SK-N-SH treated with all-trans-retinoic acid at 6 μM for 48 hours (cell line): Measurements from ENCODE around the gene SCGB2B2.

Experiments
- ATAC-seq: fragments of 200-7000 bp; cut with Tn5 transposase; 3 replicates; pipeline ENCODE4 v1.9.1; 2020; ENCODE audit warnings: mild to moderate bottlenecking, moderate library complexity
- ARNTL ChIP-seq: fragments of 450-650 bp; formaldehyde crosslinking; IDR thresholded peaks from 2 replicates; pipeline ENCODE4 v1.5.0; 2020; ENCODE audit warnings: low read depth, mild to moderate bottlenecking, moderate library complexity, borderline replicate concordance
- BACH2 ChIP-seq: fragments of 250-450 bp; sonication (Bioruptor Pico); IDR thresholded peaks from 2 replicates; pipeline ENCODE4 v1.9.0; 2021; ENCODE audit warnings: mild to moderate bottlenecking, borderline replicate concordance
- CSDC2 ChIP-seq: fragments of 250-450 bp; sonication (Bioruptor Pico); IDR thresholded peaks from 2 replicates; pipeline ENCODE4 v1.5.0; 2020; ENCODE audit warnings: mild to moderate bottlenecking, moderate library complexity
- GLIS3 ChIP-seq: fragments of 250-450 bp; sonication (Bioruptor Pico); IDR thresholded peaks from 2 replicates; pipeline ENCODE4 v1.5.0; 2020; ENCODE audit warnings: mild to moderate bottlenecking, moderate library complexity
- ISL1 ChIP-seq: fragments of 250-450 bp; sonication (Bioruptor Pico); IDR thresholded peaks from 2 replicates; pipeline ENCODE4 v2.1.2; 2022; ENCODE audit warnings: mild to moderate bottlenecking, moderate library complexity
- OSR1 ChIP-seq: fragments of 250-450 bp; sonication (Bioruptor Pico); IDR thresholded peaks from 2 replicates; pipeline ENCODE4 v1.8.0; 2022; ENCODE audit warnings: moderate library complexity, mild to moderate bottlenecking, inconsistent platforms
- PPARA ChIP-seq: fragments of 250-450 bp; sonication (Bioruptor Pico); IDR thresholded peaks from 2 replicates; pipeline ENCODE4 v1.5.0; 2020; ENCODE audit warnings: mild to moderate bottlenecking, borderline replicate concordance
- RARB ChIP-seq: fragments of 250-450 bp; sonication (Bioruptor Pico); IDR thresholded peaks from 2 replicates; pipeline ENCODE4 v1.8.0; 2021; ENCODE audit warnings: mild to moderate bottlenecking, moderate library complexity
- SNAI2 ChIP-seq: fragments of 250-450 bp; sonication (Bioruptor Pico); IDR thresholded peaks from 2 replicates; pipeline ENCODE4 v1.5.0; 2020; ENCODE audit warnings: mild to moderate bottlenecking, moderate library complexity
- TOX ChIP-seq: fragments of 250-450 bp; sonication (Bioruptor Pico); IDR thresholded peaks from 2 replicates; pipeline ENCODE4 v1.8.0; 2021; ENCODE audit warnings: mild to moderate bottlenecking, moderate library complexity, borderline replicate concordance
- ZC3H10 ChIP-seq: fragments of 250-450 bp; sonication (Bioruptor Pico); IDR thresholded peaks from 2 replicates; pipeline ENCODE4 v1.5.1; 2021; ENCODE audit warnings: mild to moderate bottlenecking, moderate library complexity
- ZFP3 ChIP-seq: fragments of 250-450 bp; sonication (Bioruptor Pico); IDR thresholded peaks from 2 replicates; pipeline ENCODE4 v1.5.0; 2020; ENCODE audit warnings: mild to moderate bottlenecking, moderate library complexity
- ZFP30 ChIP-seq: fragments of 450-650 bp; formaldehyde crosslinking; IDR thresholded peaks from 2 replicates; pipeline ENCODE4 v1.5.0; 2022; ENCODE audit warnings: mild to moderate bottlenecking, moderate library complexity
- ZNF70 ChIP-seq: fragments of 450-650 bp; formaldehyde crosslinking; IDR thresholded peaks from 2 replicates; pipeline ENCODE4 v1.5.0; 2020; ENCODE audit warnings: mild to moderate bottlenecking, moderate library complexity
- ZNF8 ChIP-seq: fragments of 450-650 bp; formaldehyde crosslinking; IDR thresholded peaks from 2 replicates; pipeline ENCODE4 v1.5.0; 2020; ENCODE audit warnings: mild to moderate bottlenecking, moderate library complexity
- TF ChIP-seq, protein P1 (sequence below): fragments of 250-450 bp; sonication (Bioruptor Pico); IDR thresholded peaks from 2 replicates; pipeline ENCODE4 v1.8.0; 2021; ENCODE audit warnings: low read depth, mild to moderate bottlenecking, moderate library complexity, borderline replicate concordance
- TF ChIP-seq, protein P2 (sequence below): fragments of 250-450 bp; sonication (Bioruptor Pico); IDR thresholded peaks from 2 replicates; pipeline ENCODE4 v1.8.0; 2020; ENCODE audit warnings: mild to moderate bottlenecking, moderate library complexity, borderline replicate concordance
- TF ChIP-seq, protein P3 (sequence below): fragments of 250-450 bp; sonication (Bioruptor Pico); IDR thresholded peaks from 2 replicates; pipeline ENCODE4 v1.5.0; 2020; ENCODE audit warnings: mild to moderate bottlenecking, moderate library complexity
- TF ChIP-seq, protein P4 (sequence below): fragments of 250-450 bp; sonication (Bioruptor Pico); IDR thresholded peaks from 2 replicates; pipeline ENCODE4 v1.5.1; 2021; ENCODE audit warnings: mild to moderate bottlenecking, moderate library complexity
- TF ChIP-seq, protein P5 (sequence below): fragments of 250-450 bp; sonication (Bioruptor Pico); IDR thresholded peaks from 2 replicates; pipeline ENCODE4 v1.5.1; 2020; ENCODE audit warnings: low read depth, mild to moderate bottlenecking, moderate library complexity

The SCGB2B2 gene

DNA sequence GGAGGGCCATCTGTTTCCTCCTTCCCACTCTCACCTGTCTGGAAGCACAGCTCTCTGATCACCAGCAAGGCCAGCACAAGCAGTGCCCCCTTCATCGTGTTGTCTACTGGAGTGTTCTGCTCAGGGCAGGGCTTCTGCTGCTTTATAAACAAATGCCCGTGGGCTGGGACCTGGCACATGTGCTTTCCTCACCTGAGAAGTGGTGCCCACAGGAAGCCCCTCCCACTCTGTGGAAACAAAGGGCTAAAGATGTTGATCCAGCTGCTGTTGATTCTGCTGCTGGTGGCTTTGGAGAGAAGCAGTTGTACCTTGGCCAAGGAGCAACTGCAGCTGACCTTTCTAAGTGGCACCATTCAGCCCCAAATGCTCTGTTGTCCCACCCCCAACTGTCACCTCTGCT is 30.7 kb upstream of the SCGB2B2 start:
- TF ChIP-seq ZC3H10 (CRISPR knock-in tag) (no peak), PPARA (no peak), OSR1 (CRISPR knock-in tag) (no peak), GLIS3 (no peak), ISL1 (CRISPR knock-in tag) (no peak), BACH2 (CRISPR knock-in tag) (no peak), RARB (CRISPR knock-in tag) (no peak), ZFP30 (CRISPR knock-in tag) (no peak), ZFP3 (no peak)
- TF ChIP-seq, protein P1, sequence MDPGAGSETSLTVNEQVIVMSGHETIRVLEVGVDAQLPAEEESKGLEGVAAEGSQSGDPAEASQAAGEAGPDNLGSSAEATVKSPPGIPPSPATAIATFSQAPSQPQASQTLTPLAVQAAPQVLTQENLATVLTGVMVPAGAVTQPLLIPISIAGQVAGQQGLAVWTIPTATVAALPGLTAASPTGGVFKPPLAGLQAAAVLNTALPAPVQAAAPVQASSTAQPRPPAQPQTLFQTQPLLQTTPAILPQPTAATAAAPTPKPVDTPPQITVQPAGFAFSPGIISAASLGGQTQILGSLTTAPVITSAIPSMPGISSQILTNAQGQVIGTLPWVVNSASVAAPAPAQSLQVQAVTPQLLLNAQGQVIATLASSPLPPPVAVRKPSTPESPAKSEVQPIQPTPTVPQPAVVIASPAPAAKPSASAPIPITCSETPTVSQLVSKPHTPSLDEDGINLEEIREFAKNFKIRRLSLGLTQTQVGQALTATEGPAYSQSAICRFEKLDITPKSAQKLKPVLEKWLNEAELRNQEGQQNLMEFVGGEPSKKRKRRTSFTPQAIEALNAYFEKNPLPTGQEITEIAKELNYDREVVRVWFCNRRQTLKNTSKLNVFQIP (CRISPR knock-in tag), result no peak
- TF ChIP-seq, protein P2, sequence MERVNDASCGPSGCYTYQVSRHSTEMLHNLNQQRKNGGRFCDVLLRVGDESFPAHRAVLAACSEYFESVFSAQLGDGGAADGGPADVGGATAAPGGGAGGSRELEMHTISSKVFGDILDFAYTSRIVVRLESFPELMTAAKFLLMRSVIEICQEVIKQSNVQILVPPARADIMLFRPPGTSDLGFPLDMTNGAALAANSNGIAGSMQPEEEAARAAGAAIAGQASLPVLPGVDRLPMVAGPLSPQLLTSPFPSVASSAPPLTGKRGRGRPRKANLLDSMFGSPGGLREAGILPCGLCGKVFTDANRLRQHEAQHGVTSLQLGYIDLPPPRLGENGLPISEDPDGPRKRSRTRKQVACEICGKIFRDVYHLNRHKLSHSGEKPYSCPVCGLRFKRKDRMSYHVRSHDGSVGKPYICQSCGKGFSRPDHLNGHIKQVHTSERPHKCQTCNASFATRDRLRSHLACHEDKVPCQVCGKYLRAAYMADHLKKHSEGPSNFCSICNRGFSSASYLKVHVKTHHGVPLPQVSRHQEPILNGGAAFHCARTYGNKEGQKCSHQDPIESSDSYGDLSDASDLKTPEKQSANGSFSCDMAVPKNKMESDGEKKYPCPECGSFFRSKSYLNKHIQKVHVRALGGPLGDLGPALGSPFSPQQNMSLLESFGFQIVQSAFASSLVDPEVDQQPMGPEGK (CRISPR knock-in tag), result no peak
- ATAC-seq, result no peak

DNA sequence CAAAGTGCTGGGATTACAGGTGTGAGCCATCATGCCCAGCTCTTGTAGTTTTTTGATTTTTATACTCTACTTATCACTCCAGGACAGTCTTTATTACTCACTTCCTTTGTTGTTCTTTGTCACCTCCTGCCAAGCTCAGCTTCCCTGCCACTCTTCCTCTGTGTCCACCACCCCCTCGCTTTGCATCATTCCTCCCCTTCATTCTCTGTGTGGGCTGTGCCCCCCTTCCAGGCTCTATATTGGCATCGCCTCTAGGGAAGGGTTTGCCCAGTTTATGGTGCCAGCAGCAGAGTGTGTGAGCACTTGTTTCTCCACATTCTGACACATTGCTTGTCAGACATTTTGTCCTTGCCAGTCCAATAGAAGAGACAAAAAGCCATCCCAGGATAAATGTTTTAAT is 15.6 kb upstream of the SCGB2B2 start:
- no peak for TF ChIP-seq ZNF70 (CRISPR knock-in tag)
- no peak for TF ChIP-seq BACH2 (CRISPR knock-in tag)
- TF ChIP-seq ZFP3, result no peak
- no peak for TF ChIP-seq RARB (CRISPR knock-in tag)
- TF ChIP-seq, protein P3, sequence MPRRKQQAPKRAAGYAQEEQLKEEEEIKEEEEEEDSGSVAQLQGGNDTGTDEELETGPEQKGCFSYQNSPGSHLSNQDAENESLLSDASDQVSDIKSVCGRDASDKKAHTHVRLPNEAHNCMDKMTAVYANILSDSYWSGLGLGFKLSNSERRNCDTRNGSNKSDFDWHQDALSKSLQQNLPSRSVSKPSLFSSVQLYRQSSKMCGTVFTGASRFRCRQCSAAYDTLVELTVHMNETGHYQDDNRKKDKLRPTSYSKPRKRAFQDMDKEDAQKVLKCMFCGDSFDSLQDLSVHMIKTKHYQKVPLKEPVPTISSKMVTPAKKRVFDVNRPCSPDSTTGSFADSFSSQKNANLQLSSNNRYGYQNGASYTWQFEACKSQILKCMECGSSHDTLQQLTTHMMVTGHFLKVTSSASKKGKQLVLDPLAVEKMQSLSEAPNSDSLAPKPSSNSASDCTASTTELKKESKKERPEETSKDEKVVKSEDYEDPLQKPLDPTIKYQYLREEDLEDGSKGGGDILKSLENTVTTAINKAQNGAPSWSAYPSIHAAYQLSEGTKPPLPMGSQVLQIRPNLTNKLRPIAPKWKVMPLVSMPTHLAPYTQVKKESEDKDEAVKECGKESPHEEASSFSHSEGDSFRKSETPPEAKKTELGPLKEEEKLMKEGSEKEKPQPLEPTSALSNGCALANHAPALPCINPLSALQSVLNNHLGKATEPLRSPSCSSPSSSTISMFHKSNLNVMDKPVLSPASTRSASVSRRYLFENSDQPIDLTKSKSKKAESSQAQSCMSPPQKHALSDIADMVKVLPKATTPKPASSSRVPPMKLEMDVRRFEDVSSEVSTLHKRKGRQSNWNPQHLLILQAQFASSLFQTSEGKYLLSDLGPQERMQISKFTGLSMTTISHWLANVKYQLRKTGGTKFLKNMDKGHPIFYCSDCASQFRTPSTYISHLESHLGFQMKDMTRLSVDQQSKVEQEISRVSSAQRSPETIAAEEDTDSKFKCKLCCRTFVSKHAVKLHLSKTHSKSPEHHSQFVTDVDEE (CRISPR knock-in tag), result no peak
- no peak for ATAC-seq

DNA sequence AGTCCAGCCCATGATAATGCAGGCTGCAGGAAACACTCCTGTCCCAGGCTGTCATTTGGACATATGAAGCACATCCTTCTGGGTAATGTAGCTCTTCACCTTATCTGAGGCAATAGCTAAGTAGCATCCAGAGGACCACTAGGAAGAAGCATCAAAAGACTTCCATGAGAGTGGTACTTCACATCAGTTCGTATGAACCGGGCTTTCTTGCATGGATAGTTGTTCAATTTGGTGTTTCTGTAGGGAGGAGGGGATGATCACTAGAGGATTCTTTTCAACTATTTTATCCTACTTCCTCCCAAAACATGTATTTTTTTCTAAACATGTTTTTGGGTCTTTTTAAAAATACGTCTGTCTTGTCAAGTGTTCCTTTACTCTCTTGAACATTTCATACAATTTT is 13.4 kb upstream of the SCGB2B2 start:
- no peak for ATAC-seq
- TF ChIP-seq GLIS3 (no peak), RARB (CRISPR knock-in tag) (no peak), ZNF8 (CRISPR knock-in tag) (no peak), ZFP3 (no peak), TOX (CRISPR knock-in tag) (no peak), SNAI2 (CRISPR knock-in tag) (no peak)
- TF ChIP-seq, protein P4, sequence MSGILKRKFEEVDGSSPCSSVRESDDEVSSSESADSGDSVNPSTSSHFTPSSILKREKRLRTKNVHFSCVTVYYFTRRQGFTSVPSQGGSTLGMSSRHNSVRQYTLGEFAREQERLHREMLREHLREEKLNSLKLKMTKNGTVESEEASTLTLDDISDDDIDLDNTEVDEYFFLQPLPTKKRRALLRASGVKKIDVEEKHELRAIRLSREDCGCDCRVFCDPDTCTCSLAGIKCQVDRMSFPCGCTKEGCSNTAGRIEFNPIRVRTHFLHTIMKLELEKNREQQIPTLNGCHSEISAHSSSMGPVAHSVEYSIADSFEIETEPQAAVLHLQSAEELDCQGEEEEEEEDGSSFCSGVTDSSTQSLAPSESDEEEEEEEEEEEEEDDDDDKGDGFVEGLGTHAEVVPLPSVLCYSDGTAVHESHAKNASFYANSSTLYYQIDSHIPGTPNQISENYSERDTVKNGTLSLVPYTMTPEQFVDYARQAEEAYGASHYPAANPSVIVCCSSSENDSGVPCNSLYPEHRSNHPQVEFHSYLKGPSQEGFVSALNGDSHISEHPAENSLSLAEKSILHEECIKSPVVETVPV (CRISPR knock-in tag), result no peak

DNA sequence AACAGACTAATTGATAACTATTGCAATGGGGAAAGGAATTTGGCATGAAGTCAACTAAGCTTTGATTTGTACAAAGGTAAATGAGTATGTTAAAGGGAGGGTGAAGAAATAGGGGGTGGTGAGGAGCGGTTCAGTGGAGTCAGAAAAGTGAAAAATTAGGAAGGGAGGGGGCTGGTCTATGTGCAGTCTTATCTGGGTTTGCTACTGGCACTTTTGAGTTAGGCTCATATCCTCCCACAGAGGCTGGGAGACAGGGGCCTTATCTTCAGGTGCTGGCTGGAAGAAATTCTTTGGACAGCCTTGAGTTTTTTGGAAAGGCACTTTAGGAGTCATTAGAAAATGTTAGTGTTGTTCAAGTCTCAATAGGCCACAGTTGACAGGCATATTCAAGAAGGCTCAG is 11.6 kb upstream of the SCGB2B2 start:
- no peak for TF ChIP-seq OSR1 (CRISPR knock-in tag)
- TF ChIP-seq BACH2 (CRISPR knock-in tag), result no peak
- no peak for TF ChIP-seq ZNF8 (CRISPR knock-in tag)
- TF ChIP-seq ZNF70 (CRISPR knock-in tag), result no peak
- TF ChIP-seq ZFP3, result no peak
- no peak for TF ChIP-seq ARNTL
- TF ChIP-seq TOX (CRISPR knock-in tag), result no peak
- no peak for TF ChIP-seq ISL1 (CRISPR knock-in tag)
- TF ChIP-seq CSDC2 (CRISPR knock-in tag), result no peak
- TF ChIP-seq, protein P2 (CRISPR knock-in tag), result no peak
- TF ChIP-seq GLIS3, result no peak
- TF ChIP-seq, protein P3 (CRISPR knock-in tag), result no peak
- TF ChIP-seq, protein P5, sequence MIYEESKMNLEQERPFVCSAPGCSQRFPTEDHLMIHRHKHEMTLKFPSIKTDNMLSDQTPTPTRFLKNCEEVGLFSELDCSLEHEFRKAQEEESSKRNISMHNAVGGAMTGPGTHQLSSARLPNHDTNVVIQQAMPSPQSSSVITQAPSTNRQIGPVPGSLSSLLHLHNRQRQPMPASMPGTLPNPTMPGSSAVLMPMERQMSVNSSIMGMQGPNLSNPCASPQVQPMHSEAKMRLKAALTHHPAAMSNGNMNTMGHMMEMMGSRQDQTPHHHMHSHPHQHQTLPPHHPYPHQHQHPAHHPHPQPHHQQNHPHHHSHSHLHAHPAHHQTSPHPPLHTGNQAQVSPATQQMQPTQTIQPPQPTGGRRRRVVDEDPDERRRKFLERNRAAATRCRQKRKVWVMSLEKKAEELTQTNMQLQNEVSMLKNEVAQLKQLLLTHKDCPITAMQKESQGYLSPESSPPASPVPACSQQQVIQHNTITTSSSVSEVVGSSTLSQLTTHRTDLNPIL (CRISPR knock-in tag), result no peak
- no peak for TF ChIP-seq RARB (CRISPR knock-in tag)
- no peak for ATAC-seq
